ENCODE results near the gene NEGR1.

NEGR1 gene

DNA sequence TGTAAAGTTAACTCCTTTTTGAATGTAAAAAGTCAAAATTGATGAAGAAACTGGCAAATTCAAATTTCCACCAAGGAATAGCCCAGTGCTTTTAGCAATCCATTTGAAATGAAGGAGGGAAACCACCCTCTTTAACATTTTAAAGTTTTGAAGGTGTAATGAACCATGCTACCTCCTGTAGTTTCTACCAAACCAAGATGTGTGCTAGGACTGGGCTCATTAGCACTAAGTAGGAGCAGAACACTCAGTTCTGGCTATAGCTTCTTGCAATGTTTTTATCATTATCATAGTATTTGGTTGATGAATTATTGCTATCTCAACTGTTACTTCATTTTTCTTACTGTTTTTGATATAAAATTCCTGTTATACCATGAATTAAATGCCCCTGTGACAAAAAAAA is 882.3 kb downstream of the NEGR1 start:
- Mint-ChIP-seq H3K27ac (no peak overlapping the region), H3K9me3 (no peaks in the 10 kb centered on the region), H3K27me3 (ENCODE audit: low read depth, poor library complexity) (no peaks in the 10 kb centered on the region), H3K36me3 (ENCODE audit: low read depth) (no peaks in the 10 kb centered on the region), H3K4me3 (no peak overlapping the region), H3K4me1 (no peaks in the 10 kb centered on the region)
- DNase-seq, result no peak
- TF ChIP-seq, protein P1, sequence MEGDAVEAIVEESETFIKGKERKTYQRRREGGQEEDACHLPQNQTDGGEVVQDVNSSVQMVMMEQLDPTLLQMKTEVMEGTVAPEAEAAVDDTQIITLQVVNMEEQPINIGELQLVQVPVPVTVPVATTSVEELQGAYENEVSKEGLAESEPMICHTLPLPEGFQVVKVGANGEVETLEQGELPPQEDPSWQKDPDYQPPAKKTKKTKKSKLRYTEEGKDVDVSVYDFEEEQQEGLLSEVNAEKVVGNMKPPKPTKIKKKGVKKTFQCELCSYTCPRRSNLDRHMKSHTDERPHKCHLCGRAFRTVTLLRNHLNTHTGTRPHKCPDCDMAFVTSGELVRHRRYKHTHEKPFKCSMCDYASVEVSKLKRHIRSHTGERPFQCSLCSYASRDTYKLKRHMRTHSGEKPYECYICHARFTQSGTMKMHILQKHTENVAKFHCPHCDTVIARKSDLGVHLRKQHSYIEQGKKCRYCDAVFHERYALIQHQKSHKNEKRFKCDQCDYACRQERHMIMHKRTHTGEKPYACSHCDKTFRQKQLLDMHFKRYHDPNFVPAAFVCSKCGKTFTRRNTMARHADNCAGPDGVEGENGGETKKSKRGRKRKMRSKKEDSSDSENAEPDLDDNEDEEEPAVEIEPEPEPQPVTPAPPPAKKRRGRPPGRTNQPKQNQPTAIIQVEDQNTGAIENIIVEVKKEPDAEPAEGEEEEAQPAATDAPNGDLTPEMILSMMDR (IDR thresholded peaks at IDR 0.05), result no peak

DNA sequence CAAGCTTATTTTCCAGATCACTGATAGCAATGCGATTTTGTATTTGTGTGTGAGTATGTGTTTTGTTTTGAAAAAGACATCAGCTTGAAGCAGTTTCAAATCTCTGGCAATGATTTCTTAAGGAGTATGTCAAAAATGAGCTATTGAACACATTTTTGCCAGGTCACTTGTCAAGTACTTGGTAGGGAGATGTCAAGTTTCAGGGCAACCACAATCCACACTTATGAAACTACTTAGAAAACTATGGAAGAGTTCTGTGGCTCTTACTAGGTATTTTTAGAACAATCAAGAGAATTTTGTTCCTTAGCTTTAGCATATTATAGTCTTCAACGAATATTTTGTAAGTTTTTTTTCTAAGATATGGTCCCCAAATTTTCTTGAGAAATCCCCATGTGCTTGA is 882.7 kb downstream of the NEGR1 start:
- no peaks in the 10 kb centered on the region for H3K36me3 Mint-ChIP-seq (ENCODE audit: low read depth)
- H3K4me1 Mint-ChIP-seq, result no peaks in the 10 kb centered on the region
- H3K9me3 Mint-ChIP-seq, result no peaks in the 10 kb centered on the region
- no peak overlapping the region for H3K27ac Mint-ChIP-seq
- H3K27me3 Mint-ChIP-seq (ENCODE audit: low read depth, poor library complexity), result no peaks in the 10 kb centered on the region
- no peak for DNase-seq
- TF ChIP-seq, protein P1 (IDR thresholded peaks at IDR 0.05), result no peak
- H3K4me3 Mint-ChIP-seq, result no peak overlapping the region

DNA sequence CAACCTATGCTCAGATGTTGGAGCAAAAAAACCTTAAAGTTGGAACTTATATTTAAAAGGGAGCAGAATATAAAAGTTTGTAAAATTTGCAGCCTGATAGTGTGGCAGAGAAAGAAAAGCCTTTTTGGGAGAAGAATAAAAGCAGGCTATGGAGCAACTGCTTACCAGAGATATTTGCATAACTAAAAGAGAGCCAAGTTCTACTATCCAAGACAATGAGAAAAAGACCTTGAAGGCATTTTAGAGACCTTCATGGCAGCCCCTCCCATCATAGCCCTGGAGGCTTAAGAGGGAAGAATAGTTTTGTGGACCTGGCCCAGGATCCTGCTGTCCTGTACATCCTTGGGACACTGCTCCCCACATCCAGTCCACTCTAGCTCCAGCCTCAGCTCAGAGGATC is 889.0 kb downstream of the NEGR1 start:
- Mint-ChIP-seq H3K4me3 (no peak overlapping the region), H3K36me3 (ENCODE audit: low read depth) (no peaks in the 10 kb centered on the region)

DNA sequence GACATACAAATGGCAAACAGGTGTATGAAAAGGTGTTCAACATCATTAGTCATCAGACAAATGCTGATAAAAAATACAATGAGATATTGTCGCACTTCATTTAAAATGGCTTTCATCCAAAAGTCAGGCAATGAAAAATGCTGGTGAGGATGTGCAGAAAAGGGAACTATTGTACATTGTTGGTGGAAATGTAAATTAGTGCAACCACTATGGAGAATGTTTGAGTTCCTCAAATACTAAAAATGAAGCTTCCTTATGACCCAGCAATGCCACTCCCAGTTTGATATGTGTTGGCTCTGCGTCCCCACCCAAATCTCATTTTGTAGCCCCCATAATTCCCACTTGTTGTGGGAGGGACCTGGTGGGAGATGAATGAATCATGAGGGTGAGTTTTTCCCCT is 891.8 kb downstream of the NEGR1 start:
- DNase-seq, result no peak
- peaks cover 28% of the 10 kb centered on the region for H3K9me3 Mint-ChIP-seq
- H3K27ac Mint-ChIP-seq, result no peak overlapping the region
- H3K4me1 Mint-ChIP-seq, result no peaks in the 10 kb centered on the region
- no peak overlapping the region for H3K4me3 Mint-ChIP-seq
- H3K27me3 Mint-ChIP-seq (ENCODE audit: low read depth, poor library complexity), result no peaks in the 10 kb centered on the region
- no peaks in the 10 kb centered on the region for H3K36me3 Mint-ChIP-seq (ENCODE audit: low read depth)
- TF ChIP-seq, protein P1 (IDR thresholded peaks at IDR 0.05), result no peak

More for the DNA sequence above, 889.0 kb downstream of the NEGR1 start:
- TF ChIP-seq, protein P1 (IDR thresholded peaks at IDR 0.05), result no peak
- peaks cover 20% of the 10 kb centered on the region for H3K9me3 Mint-ChIP-seq
- H3K27ac Mint-ChIP-seq, result no peak overlapping the region
- no peaks in the 10 kb centered on the region for H3K4me1 Mint-ChIP-seq
- H3K27me3 Mint-ChIP-seq (ENCODE audit: low read depth, poor library complexity), result no peaks in the 10 kb centered on the region
- no peak for DNase-seq

DNA sequence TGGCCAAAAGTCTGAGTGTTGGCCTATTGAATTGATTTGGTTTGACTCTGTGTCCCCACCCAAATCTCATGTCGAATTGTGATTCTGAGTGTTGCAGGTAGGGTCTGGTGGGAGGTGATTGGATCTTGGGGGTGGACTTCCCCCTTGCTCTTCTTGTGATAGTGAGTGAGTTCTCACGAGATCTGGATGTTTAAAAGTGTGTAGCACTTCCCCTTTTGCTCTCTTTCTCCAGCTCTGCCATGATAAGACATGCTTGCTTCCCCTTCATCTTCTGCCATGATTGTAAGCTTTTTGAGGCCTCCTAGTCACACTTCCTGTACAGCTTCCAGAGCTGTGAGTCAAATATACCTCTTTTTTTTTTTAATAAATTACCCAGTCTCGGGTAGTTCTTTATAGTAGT is 904.5 kb downstream of the NEGR1 start:
- Mint-ChIP-seq H3K36me3 (ENCODE audit: low read depth) (no peaks in the 10 kb centered on the region), H3K9me3 (no peaks in the 10 kb centered on the region), H3K4me1 (no peaks in the 10 kb centered on the region), H3K4me3 (no peak overlapping the region), H3K27ac (no peak overlapping the region), H3K27me3 (ENCODE audit: low read depth, poor library complexity) (no peaks in the 10 kb centered on the region)
- no peak for DNase-seq
- TF ChIP-seq, protein P1 (IDR thresholded peaks at IDR 0.05), result no peak

- no peak overlapping the region for H3K4me3 Mint-ChIP-seq
- TF ChIP-seq, protein P1 (IDR thresholded peaks at IDR 0.05), result no peak
- H3K36me3 Mint-ChIP-seq (ENCODE audit: low read depth), result no peaks in the 10 kb centered on the region
- no peaks in the 10 kb centered on the region for H3K4me1 Mint-ChIP-seq
- no peaks in the 10 kb centered on the region for H3K27me3 Mint-ChIP-seq (ENCODE audit: low read depth, poor library complexity)
- no peak for DNase-seq
- H3K27ac Mint-ChIP-seq, result no peak overlapping the region
- no peaks in the 10 kb centered on the region for H3K9me3 Mint-ChIP-seq
Measured at GRCh38 chr1:71372496-71372895, 909.8 kb downstream of the NEGR1 start.

Measured in nephron progenitor cell (in vitro differentiated cells).